Measurements from ENCODE around the gene SH3RF1.

The SH3RF1 gene

GRCh38 chr4:169154121-169154520 lies 116.6 kb downstream of the SH3RF1 start:
- DNase-seq (ENCODE audit: insufficient read length, low spot score): no peak
- no peak for FAIRE-seq
- TF ChIP-seq CTCF (IDR thresholded peaks at IDR 0.05; ENCODE audit: insufficient read depth, missing control alignments): no peak

GRCh38 chr4:169153481-169154087 lies 117.2 kb downstream of the SH3RF1 start:
- no peak for FAIRE-seq
- DNase-seq (ENCODE audit: insufficient read length, low spot score): no peak
- no peak for TF ChIP-seq CTCF (IDR thresholded peaks at IDR 0.05; ENCODE audit: insufficient read depth, missing control alignments)

GRCh38 chr4:169152899-169153298 lies 117.9 kb downstream of the SH3RF1 start:
- FAIRE-seq: no peak
- DNase-seq (ENCODE audit: insufficient read length, low spot score): no peak
- TF ChIP-seq CTCF (IDR thresholded peaks at IDR 0.05; ENCODE audit: insufficient read depth, missing control alignments): no peak

GRCh38 chr4:169152098-169152497 lies 118.7 kb downstream of the SH3RF1 start:
- DNase-seq (ENCODE audit: insufficient read length, low spot score): no peak
- no peak for FAIRE-seq

GRCh38 chr4:169151671-169152070 lies 119.1 kb downstream of the SH3RF1 start:
- DNase-seq (ENCODE audit: insufficient read length, low spot score) (no peak), FAIRE-seq (no peak)
- TF ChIP-seq CTCF (IDR thresholded peaks at IDR 0.05; ENCODE audit: insufficient read depth, missing control alignments): no peak

More at GRCh38 chr4:169152098-169152497, 118.7 kb downstream of the SH3RF1 start:
- TF ChIP-seq CTCF (IDR thresholded peaks at IDR 0.05; ENCODE audit: insufficient read depth, missing control alignments): no peak

GRCh38 chr4:169150806-169151205 lies 120.0 kb downstream of the SH3RF1 start:
- no peak for FAIRE-seq

More at GRCh38 chr4:169150806-169151205, 120.0 kb downstream of the SH3RF1 start:
- TF ChIP-seq CTCF (IDR thresholded peaks at IDR 0.05; ENCODE audit: insufficient read depth, missing control alignments): no peak
- no peak for DNase-seq (ENCODE audit: insufficient read length, low spot score)
